Esophagus squamous epithelium (tissue), 5 donors: ENCODE measurements around the gene PUM1. TPM values are rescaled to one million over a fixed set of nuclear protein-coding genes. Genes with fewer than 3 reads are reported as not detected.

Source experiments
- DNase-seq: peaks from one replicate; lab custom pipeline; 2025; lab: John Stamatoyannopoulos, UW
- H3K27ac ChIP-seq, 4 donors: fragments of 200-600 bp; sonication (generic); one replicate each; pipeline ENCODE4 v1.5.1; 2016 to 2019; ENCODE audit warnings: mild to moderate bottlenecking in 1 of 4
- H3K27me3 ChIP-seq, 4 donors: fragments of 200-600 bp; sonication (generic); 1 replicate in 3 of 4; 2 replicates in 1 of 4; pipeline versions ENCODE4 v1.5.1 to v1.6.0; 2017 to 2021; ENCODE audit warnings: antibody characterized with exemption in 1 of 4
- H3K36me3 ChIP-seq, 3 donors: fragments of 200-600 bp; sonication (generic); one replicate each; pipeline ENCODE4 v1.5.1; 2016 to 2019
- H3K4me1 ChIP-seq, 3 donors: fragments of 200-600 bp; sonication (generic); one replicate each; pipeline ENCODE4 v1.5.1; 2017 to 2019
- H3K4me3 ChIP-seq, 4 donors: fragments of 200-600 bp; sonication (generic); 1 replicate in 3 of 4; 2 replicates in 1 of 4; pipeline ENCODE4 v1.5.1; 2016 to 2019; ENCODE audit warnings: mild to moderate bottlenecking in 2 of 4, moderate library complexity in 1 of 4
- H3K9me3 ChIP-seq, 3 donors: fragments of 200-600 bp; sonication (generic); one replicate each; pipeline ENCODE4 v1.5.1; 2016 to 2019
- POLR2A ChIP-seq, 4 donors: fragments of 450-650 bp; IDR thresholded peaks; one replicate each; pipeline ENCODE4 v1.6.1; 2017; ENCODE audit warnings: antibody characterized with exemption in 4 of 4, mild to moderate bottlenecking in 4 of 4, moderate library complexity in 3 of 4
- WGBS, 2 donors: methylation state at CpG; one replicate each; pipeline ENCODE4 v1.1.5; 2018; 5-methylcytosine and 5-hydroxymethylcytosine counted together
- intact Hi-C: fragments of 100-400 bp; cut with DNase I; formaldehyde crosslinking; loops from one replicate; pipeline ENCODE4 v1.15.0; 2022
- total RNA-seq, 4 donors: library from RNA; depleted of rRNA; stranded (reverse); fragments of >200 nt; gene quantifications; one replicate each; pipeline ENCODE4 v1.1.0, GENCODE V29; 2016
- TF ChIP-seq, protein P1 (sequence below), 6 experiments: fragments of 450-650 bp in 4 of 6; fragments of 200-600 bp in 2 of 6; sonication (generic) in 2 of 6; IDR thresholded peaks; one replicate each; pipeline ENCODE4 v1.5.1; 2016 to 2019; ENCODE audit warnings: antibody characterized with exemption in 6 of 6, mild to moderate bottlenecking in 4 of 6, moderate library complexity in 4 of 6
- donor health status: DM: yes; HTN: yes; CAD: no.

PUM1 gene
- total RNA-seq, 4 donors from 2014 or later, result 41.6 to 88.1 (median 53.9) TPM

DNA sequence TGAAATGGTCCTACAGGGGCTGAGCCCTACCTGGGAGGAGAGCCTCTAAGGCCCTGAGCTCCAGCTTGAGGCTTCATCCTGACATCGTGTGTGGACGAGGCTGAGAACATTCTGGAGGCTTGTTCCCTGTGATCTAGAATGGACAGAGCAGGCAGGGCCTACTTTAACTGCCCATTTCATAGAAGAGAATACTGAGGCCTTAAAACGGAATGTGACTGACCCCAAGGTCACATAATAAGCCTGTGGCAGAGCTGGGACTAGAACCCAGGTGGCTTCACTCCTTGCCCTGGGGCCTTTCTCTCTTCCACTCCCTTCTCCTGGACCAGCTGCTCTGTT is 151.0 kb downstream of the PUM1 start:
- Histone ChIP-seq H3K4me3 (no peak overlapping the region), H3K9me3 (no peaks in the 10 kb centered on the region), H3K27ac (no peak overlapping the region), H3K27me3 (peaks cover 0 to under 1% (median 0%) of the 10 kb centered on the region in 4 donors), H3K36me3 (no peaks in the 10 kb centered on the region), H3K4me1 (peaks cover 0 to 19% (median 12%) of the 10 kb centered on the region in 3 donors)
- WGBS, 2 donors, result 87 to 90% methylated on average over 3 of the region's 3 CpGs
- DNase-seq, result no peak
- TF ChIP-seq, protein P1, sequence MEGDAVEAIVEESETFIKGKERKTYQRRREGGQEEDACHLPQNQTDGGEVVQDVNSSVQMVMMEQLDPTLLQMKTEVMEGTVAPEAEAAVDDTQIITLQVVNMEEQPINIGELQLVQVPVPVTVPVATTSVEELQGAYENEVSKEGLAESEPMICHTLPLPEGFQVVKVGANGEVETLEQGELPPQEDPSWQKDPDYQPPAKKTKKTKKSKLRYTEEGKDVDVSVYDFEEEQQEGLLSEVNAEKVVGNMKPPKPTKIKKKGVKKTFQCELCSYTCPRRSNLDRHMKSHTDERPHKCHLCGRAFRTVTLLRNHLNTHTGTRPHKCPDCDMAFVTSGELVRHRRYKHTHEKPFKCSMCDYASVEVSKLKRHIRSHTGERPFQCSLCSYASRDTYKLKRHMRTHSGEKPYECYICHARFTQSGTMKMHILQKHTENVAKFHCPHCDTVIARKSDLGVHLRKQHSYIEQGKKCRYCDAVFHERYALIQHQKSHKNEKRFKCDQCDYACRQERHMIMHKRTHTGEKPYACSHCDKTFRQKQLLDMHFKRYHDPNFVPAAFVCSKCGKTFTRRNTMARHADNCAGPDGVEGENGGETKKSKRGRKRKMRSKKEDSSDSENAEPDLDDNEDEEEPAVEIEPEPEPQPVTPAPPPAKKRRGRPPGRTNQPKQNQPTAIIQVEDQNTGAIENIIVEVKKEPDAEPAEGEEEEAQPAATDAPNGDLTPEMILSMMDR (IDR thresholded peaks at IDR 0.05), result no peak
- no peak for TF ChIP-seq POLR2A (IDR thresholded peaks at IDR 0.05)
- intact Hi-C loops, result loop anchor here (5.0 kb wide), 3 partner anchors 112 to 192 kb away; partner anchors contain the start of gene MATN1

DNA sequence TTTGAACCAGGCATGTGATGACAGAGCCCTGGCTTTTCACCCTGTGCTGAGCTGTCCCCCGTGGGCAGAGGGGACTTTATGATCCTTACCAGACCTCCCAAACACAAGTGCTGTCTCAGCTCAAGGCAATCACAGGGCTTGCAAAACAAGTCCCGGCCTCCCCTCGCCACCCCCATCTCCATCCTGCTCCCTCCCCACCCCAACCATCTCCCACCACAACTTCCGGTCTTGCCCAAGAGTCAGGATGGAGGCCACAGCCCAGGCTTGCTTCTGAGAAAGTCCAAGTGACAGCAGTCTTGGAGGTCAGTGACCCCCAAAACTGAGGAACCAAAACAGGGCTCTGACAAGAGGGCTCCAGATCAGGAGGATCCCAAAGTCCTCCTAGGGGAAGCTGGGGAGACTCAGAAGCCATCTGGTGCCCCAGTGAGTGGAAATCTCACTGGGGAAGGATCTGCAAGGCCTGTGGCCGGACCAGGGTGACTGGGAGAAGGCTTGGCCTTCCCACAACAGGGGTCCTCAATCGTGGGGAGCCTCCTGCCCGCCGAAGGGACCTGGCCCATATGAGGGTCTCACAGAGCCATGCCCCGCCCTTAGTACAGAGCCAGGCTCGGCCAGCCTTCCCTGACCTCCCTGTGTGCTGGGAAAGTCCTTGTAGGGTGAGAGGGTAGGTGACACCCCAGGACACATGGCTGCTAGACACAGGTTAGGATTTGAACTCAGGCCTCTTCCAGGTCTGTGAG is 152.4 kb downstream of the PUM1 start:
- peak overlapping the region in 2 of 4 donors; percentile 30 to 45 for H3K27ac ChIP-seq
- WGBS, 2 donors, result 72 to 74% methylated on average over 4 to 7 of the region's 10 CpGs
- intact Hi-C loops, result loop anchor here (5.0 kb wide), 3 partner anchors 111 to 191 kb away; partner anchors contain the start of gene MATN1
- TF ChIP-seq POLR2A (IDR thresholded peaks at IDR 0.05), result no peak
- TF ChIP-seq, protein P1 (IDR thresholded peaks at IDR 0.05), result no peak
- no peak overlapping the region for H3K4me3 ChIP-seq
- no peaks in the 10 kb centered on the region for H3K36me3 ChIP-seq
- no peak for DNase-seq
- H3K27me3 ChIP-seq, result peaks cover 0 to 11% (median 0%) of the 10 kb centered on the region in 4 donors
- H3K4me1 ChIP-seq, result peaks cover 5 to 29% (median 19%) of the 10 kb centered on the region in 3 donors
- no peaks in the 10 kb centered on the region for H3K9me3 ChIP-seq

GRCh38 chr1:30912224-30912623 is 153.3 kb downstream of the PUM1 start:
- DNase-seq, result no peak
- no peak for TF ChIP-seq POLR2A (IDR thresholded peaks at IDR 0.05)
- TF ChIP-seq, protein P1 (IDR thresholded peaks at IDR 0.05), result no peak
- 54 to 57% methylated on average over 2 of the region's 6 CpGs for WGBS, 2 donors
- Histone ChIP-seq H3K36me3 (no peaks in the 10 kb centered on the region), H3K27ac (peak overlapping the region in 1 of 4 donors; percentile 28), H3K9me3 (no peaks in the 10 kb centered on the region), H3K4me1 (peaks cover 8 to 38% (median 22%) of the 10 kb centered on the region in 3 donors), H3K4me3 (no peak overlapping the region), H3K27me3 (peaks cover 0 to 19% (median 0%) of the 10 kb centered on the region in 4 donors)
- intact Hi-C loops, result loop anchor here (5.0 kb wide), 3 partner anchors 110 to 190 kb away; partner anchors contain the start of gene MATN1

DNA sequence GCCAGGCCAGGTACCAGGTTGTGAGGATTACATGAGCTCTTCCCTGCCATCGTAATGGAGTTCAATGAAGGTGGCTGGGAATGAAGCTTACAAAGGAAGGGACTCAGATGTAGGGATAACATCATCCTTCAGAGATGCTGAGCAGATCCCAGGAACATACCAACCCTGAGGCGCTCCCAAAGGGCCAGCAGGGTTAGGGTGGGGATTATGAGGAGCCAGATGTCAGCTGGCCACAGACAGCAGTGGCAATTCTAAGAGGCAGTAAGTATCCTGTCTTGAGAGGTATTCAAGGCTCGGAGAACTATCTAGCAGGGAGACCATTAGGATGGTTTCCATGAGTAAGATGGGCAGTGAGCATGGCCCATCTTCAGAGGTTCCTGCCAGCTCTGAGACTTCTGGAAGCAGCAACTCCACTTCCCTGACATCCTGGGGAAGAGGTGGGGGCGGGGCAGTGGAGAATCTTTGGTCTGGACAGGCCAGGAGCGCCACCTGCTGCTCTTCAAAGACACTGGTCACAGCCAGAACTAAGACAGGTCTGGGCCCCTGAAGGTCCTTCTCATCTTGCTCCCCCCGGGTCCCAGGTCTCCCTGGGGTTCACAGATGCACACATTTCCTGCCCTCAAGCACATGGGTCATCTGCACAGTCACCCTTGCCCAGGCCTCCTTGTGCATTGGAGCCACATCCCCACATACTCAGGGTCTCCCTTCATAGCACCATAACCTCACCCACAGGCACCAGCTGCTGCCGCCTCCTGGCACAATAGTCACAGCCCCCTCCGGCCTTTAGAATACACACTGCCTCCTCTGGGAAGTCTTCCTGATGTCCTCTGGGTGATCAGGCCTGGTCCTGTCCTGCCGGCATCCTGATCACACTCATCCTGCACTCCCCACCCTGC is 154.2 kb downstream of the PUM1 start:
- intact Hi-C loops, result loop anchor here (5.0 kb wide), 3 partner anchors 109 to 189 kb away; partner anchors contain the start of gene MATN1
- Histone ChIP-seq H3K27me3 (peaks cover 0 to 26% (median 0%) of the 10 kb centered on the region in 4 donors), H3K36me3 (no peaks in the 10 kb centered on the region), H3K27ac (no peak overlapping the region), H3K4me3 (no peak overlapping the region), H3K9me3 (no peaks in the 10 kb centered on the region), H3K4me1 (peaks cover 8 to 47% (median 22%) of the 10 kb centered on the region in 3 donors)
- WGBS, 2 donors, result 47 to 57% methylated on average over 6 to 7 of the region's 9 CpGs
- TF ChIP-seq POLR2A (IDR thresholded peaks at IDR 0.05), result no peak
- TF ChIP-seq, protein P1 (IDR thresholded peaks at IDR 0.05), result peak; percentile 70 to 93 (median 82)
- DNase-seq, result peak; percentile 25
